ENCODE results near the gene TCAP.

GRCh38 chr17:39688945-39689344, 23.8 kb downstream of the TCAP start:
- TF ChIP-seq, protein P1, sequence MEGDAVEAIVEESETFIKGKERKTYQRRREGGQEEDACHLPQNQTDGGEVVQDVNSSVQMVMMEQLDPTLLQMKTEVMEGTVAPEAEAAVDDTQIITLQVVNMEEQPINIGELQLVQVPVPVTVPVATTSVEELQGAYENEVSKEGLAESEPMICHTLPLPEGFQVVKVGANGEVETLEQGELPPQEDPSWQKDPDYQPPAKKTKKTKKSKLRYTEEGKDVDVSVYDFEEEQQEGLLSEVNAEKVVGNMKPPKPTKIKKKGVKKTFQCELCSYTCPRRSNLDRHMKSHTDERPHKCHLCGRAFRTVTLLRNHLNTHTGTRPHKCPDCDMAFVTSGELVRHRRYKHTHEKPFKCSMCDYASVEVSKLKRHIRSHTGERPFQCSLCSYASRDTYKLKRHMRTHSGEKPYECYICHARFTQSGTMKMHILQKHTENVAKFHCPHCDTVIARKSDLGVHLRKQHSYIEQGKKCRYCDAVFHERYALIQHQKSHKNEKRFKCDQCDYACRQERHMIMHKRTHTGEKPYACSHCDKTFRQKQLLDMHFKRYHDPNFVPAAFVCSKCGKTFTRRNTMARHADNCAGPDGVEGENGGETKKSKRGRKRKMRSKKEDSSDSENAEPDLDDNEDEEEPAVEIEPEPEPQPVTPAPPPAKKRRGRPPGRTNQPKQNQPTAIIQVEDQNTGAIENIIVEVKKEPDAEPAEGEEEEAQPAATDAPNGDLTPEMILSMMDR (optimal IDR thresholded peaks at IDR 0.05 in 1 of 3, IDR thresholded peaks at IDR 0.05 in 1 of 3, conservative IDR thresholded peaks at IDR 0.05 in 1 of 3; ENCODE audit: extremely low read depth in 1 of 3, insufficient read depth in 2 of 3, low read length in 3 of 3), result peak in 1 of 3 experiments; percentile 16
- TF ChIP-seq EZH2 (IDR thresholded peaks at IDR 0.05; ENCODE audit: low read length), result no peak

Measured in keratinocyte (primary cell).